B cell (primary cell): ENCODE data around the gene OR1J1. TPM values are rescaled to one million over a fixed set of nuclear protein-coding genes. Genes with fewer than 3 reads are reported as not detected.

ENCODE experiments used
- ATAC-seq: fragments of 200-7000 bp; cut with Tn5 transposase; one replicate; pipeline ENCODE4 v1.10.0; 2021; ENCODE audit warnings: low read depth, mild to moderate bottlenecking, moderate number of reproducible peaks, moderate library complexity
- CTCF ChIA-PET: fragments of 350-600 bp; sonication (Branson Sonifier 250); formaldehyde crosslinking; loops from one replicate; lab custom pipeline; 2021; ENCODE audit warnings: antibody characterized with exemption, inconsistent platforms; lab: Charles Lee
- POLR2A ChIA-PET: fragments of 350-600 bp; sonication (Branson Sonifier 250); formaldehyde crosslinking; loops from one replicate; lab custom pipeline; 2021; ENCODE audit warnings: antibody characterized with exemption; lab: Charles Lee
- DNase-seq: peaks from one replicate; pipeline ENCODE4 v3.0.0; 2013
- H2AFZ ChIP-seq: 2 replicates; pipeline ENCODE4 v1.6.1; 2012; ENCODE audit warnings: mild to moderate bottlenecking, low read depth, low read length; ENCODE audit not compliant: insufficient read depth, poor library complexity, severe bottlenecking
- H3K27ac ChIP-seq, 2 donors: 1 replicate in 1 of 2; 2 replicates in 1 of 2; pipeline ENCODE4 v1.5.1; 2012 to 2013; ENCODE audit warnings: low read length in 2 of 2, mild to moderate bottlenecking in 2 of 2, moderate library complexity in 1 of 2
- H3K27me3 ChIP-seq, 4 experiments: fragments of 200-600 bp in 1 of 4; sonication (generic) in 1 of 4; replicated peaks in 1 of 4; 1 replicate in 2 of 4; 2 replicates in 2 of 4; pipeline versions ENCODE4 v1.6.1 to v1.7.0; 2013 to 2016; ENCODE audit warnings: low read length in 3 of 4, mild to moderate bottlenecking in 2 of 4, mixed read lengths in 1 of 4, moderate library complexity in 1 of 4; ENCODE audit not compliant: insufficient read depth in 4 of 4, control insufficient read depth in 3 of 4; ENCODE audit errors: control extremely low read depth in 1 of 4
- H3K36me3 ChIP-seq, 2 experiments: replicated peaks in 1 of 2; 1 replicate in 1 of 2; 2 replicates in 1 of 2; pipeline versions ENCODE4 v1.6.1 to v1.7.1; 2013; ENCODE audit warnings: low read length in 1 of 2; ENCODE audit not compliant: insufficient read depth in 2 of 2, control insufficient read depth in 1 of 2; ENCODE audit errors: control extremely low read depth in 1 of 2, extremely low read depth in 1 of 2
- H3K4me1 ChIP-seq, 2 donors: fragments of 200-600 bp in 1 of 2; sonication (generic) in 1 of 2; 1 replicate in 1 of 2; 2 replicates in 1 of 2; pipeline versions ENCODE4 v1.5.1 to v1.6.1; 2013 to 2017; ENCODE audit warnings: low read length in 2 of 2; ENCODE audit not compliant: control insufficient read depth in 2 of 2, insufficient read depth in 2 of 2
- H3K4me2 ChIP-seq: replicated peaks from 2 replicates; pipeline ENCODE3; 2012; ENCODE audit warnings: mild to moderate bottlenecking, low read depth, low read length; ENCODE audit not compliant: poor library complexity, severe bottlenecking
- H3K4me3 ChIP-seq, 5 experiments: fragments of 200-600 bp in 1 of 5; sonication (generic) in 1 of 5; 1 replicate in 3 of 5; 2 replicates in 2 of 5; pipeline versions ENCODE4 v1.5.1 to v1.7.0; 2011 to 2016; ENCODE audit warnings: low read length in 4 of 5, mild to moderate bottlenecking in 4 of 5, low read depth in 2 of 5, control low read depth in 1 of 5, moderate library complexity in 1 of 5; ENCODE audit not compliant: insufficient read depth in 1 of 5; ENCODE audit errors: control extremely low read depth in 1 of 5, extremely low read depth in 1 of 5
- H3K79me2 ChIP-seq: fragments of 200-600 bp; sonication (generic); one replicate; pipeline ENCODE4 v1.6.0; 2016; ENCODE audit warnings: low read length; ENCODE audit not compliant: control insufficient read depth, insufficient read depth
- H3K9ac ChIP-seq: fragments of 200-600 bp; sonication (generic); 2 replicates; pipeline ENCODE4 v1.6.1; 2017; ENCODE audit warnings: mild to moderate bottlenecking, low read length, moderate library complexity
- H3K9me3 ChIP-seq, 3 donors: one replicate each; pipeline versions ENCODE4 v1.6.1 to v1.7.1; 2013; ENCODE audit warnings: low read length in 2 of 3; ENCODE audit not compliant: control insufficient read depth in 2 of 3, insufficient read depth in 1 of 3; ENCODE audit errors: control extremely low read depth in 1 of 3
- H4K20me1 ChIP-seq: 2 replicates; pipeline ENCODE4 v1.6.0; 2012; ENCODE audit warnings: mild to moderate bottlenecking, low read length; ENCODE audit not compliant: insufficient read depth, control insufficient read depth, poor library complexity, severe bottlenecking
- H3K27ac Mint-ChIP-seq: one replicate; pipeline ENCODE4 v1.8.0; 2021; ENCODE audit warnings: mixed read lengths
- H3K27me3 Mint-ChIP-seq: one replicate; pipeline ENCODE4 v1.8.0; 2021; ENCODE audit warnings: mixed read lengths
- H3K4me1 Mint-ChIP-seq: one replicate; pipeline ENCODE4 v1.8.0; 2021; ENCODE audit warnings: mixed read lengths
- H3K4me3 Mint-ChIP-seq: one replicate; pipeline ENCODE4 v1.8.0; 2021; ENCODE audit warnings: mixed read lengths
- H3K9me3 Mint-ChIP-seq: one replicate; pipeline ENCODE4 v1.8.0; 2022; ENCODE audit warnings: mixed read lengths; ENCODE audit not compliant: insufficient read depth
- EZH2 ChIP-seq: IDR thresholded peaks from 2 replicates; pipeline ENCODE4 v1.6.1; 2012; ENCODE audit warnings: borderline replicate concordance, low read depth, mild to moderate bottlenecking, moderate library complexity, low read length; ENCODE audit not compliant: insufficient read depth, poor library complexity, severe bottlenecking
- WGBS: methylation state at CpG from one replicate; pipeline ENCODE4 v1.1.5; 2013; ENCODE audit warnings: missing lambda C conversion rate; ENCODE audit not compliant: insufficient coverage; 5-methylcytosine and 5-hydroxymethylcytosine counted together
- intact Hi-C: fragments of 100-400 bp; cut with micrococcal nuclease; formaldehyde crosslinking; loops from one replicate; pipeline ENCODE4 v1.10.0; 2022
- polyA minus RNA-seq: library from RNA; depleted of rRNA, polyadenylated mRNA; stranded (reverse); fragments of >200 nt; gene quantifications from 2 replicates; pipeline ENCODE4 v1.2.3, GENCODE V29; 2012
- polyA plus RNA-seq: library from polyadenylated mRNA; depleted of rRNA; stranded (reverse); fragments of >200 nt; gene quantifications from 2 replicates; pipeline ENCODE4 v1.2.3, GENCODE V29; 2012
- total RNA-seq, 2 donors: library from RNA; stranded (reverse); fragments of 120-200 nt in 1 of 2; gene quantifications; 1 replicate in 1 of 2; 2 replicates in 1 of 2; pipeline versions ENCODE4 v1.2.3 to v1.2.4, GENCODE V29; 2013 to 2022
- TF ChIP-seq, protein P1 (sequence below): fragments of 200-600 bp; IDR thresholded peaks from one replicate; pipeline ENCODE4 v1.8.0; 2022; ENCODE audit warnings: antibody characterized with exemption, mild to moderate bottlenecking

OR1J1 gene, protein sequence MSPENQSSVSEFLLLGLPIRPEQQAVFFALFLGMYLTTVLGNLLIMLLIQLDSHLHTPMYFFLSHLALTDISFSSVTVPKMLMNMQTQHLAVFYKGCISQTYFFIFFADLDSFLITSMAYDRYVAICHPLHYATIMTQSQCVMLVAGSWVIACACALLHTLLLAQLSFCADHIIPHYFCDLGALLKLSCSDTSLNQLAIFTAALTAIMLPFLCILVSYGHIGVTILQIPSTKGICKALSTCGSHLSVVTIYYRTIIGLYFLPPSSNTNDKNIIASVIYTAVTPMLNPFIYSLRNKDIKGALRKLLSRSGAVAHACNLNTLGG
- not detected in 2 replicates for total RNA-seq
- not detected for total RNA-seq (2013)
- not detected in 2 replicates for polyA plus RNA-seq
- not detected in 2 replicates for polyA minus RNA-seq

DNA sequence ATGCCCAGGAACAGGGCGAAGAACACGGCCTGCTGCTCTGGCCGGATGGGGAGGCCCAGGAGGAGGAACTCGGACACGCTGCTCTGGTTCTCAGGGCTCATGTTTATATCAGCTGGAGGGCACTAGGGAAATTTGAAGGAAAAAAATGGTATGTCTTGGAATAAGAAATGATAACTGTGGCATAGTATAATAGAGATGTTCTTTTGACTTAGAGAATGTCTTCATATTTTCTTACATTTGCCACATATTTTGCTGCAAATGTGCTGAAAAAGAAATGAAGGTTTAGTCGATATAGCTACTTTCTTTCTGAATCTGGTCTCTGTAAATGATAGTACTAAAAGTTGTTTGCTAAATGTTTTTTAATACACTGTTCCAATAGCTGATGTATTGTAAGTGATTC lies at the start of gene OR1J1:
Gene OR1J1 (minus strand): TSS at position 101 of the 400 bp plus-strand sequence. CDS start 0 bp downstream, at position 101.
- POLR2A ChIA-PET = no interaction called here
- H3K27me3 Mint-ChIP-seq = peaks cover 59% of the 10 kb centered on the region

DNA sequence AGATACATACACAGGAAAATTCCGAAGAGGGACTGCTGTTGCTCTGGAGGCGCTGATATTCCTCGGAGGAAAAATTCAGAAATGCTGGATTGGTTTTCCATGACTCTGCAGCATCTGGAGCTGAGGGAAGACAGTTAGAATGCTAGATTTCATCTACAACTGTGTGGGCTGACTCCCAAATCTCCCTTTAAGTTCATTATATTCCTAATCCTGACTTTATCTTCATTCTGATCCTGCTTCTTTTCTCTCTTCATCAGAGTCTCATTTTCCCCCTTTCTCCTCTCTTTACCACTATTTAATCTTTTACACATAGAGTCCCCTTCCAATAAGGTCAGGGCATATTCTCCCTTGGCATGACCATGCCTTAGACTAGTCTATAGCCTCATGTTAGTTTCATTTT lies 49.5 kb upstream of the OR1J1 start, which contains the start of gene OR1N1:
Gene OR1N1 (minus strand): TSS at position 101 of the 400 bp plus-strand sequence. CDS start 0 bp downstream, at position 101.
- Histone ChIP-seq H3K4me1 (no peaks in the 10 kb centered on the region), H4K20me1 (no peaks in the 10 kb centered on the region), H2AFZ (no peak within 1 kb of the TSS), H3K27me3 (peaks cover 0 to 9% (median 2%) of the 10 kb centered on the region in 4 experiments), H3K79me2 (no peaks in the 10 kb centered on the region), H3K9me3 (no peaks in the 10 kb centered on the region), H3K27ac (no peak within 1 kb of the TSS), H3K36me3 (no peaks in the 10 kb centered on the region), H3K9ac (no peak within 1 kb of the TSS), H3K4me2 (no peak within 1 kb of the TSS), H3K4me3 (no peak within 1 kb of the TSS)
- Mint-ChIP-seq H3K9me3 (no peaks in the 10 kb centered on the region), H3K4me1 (no peaks in the 10 kb centered on the region), H3K27me3 (peaks cover 42% of the 10 kb centered on the region), H3K27ac (no peak within 1 kb of the TSS), H3K4me3 (no peak within 1 kb of the TSS)
- ATAC-seq (no peak), DNase-seq (no peak)
- POLR2A ChIA-PET = no interaction called here
- TF ChIP-seq, protein P1, sequence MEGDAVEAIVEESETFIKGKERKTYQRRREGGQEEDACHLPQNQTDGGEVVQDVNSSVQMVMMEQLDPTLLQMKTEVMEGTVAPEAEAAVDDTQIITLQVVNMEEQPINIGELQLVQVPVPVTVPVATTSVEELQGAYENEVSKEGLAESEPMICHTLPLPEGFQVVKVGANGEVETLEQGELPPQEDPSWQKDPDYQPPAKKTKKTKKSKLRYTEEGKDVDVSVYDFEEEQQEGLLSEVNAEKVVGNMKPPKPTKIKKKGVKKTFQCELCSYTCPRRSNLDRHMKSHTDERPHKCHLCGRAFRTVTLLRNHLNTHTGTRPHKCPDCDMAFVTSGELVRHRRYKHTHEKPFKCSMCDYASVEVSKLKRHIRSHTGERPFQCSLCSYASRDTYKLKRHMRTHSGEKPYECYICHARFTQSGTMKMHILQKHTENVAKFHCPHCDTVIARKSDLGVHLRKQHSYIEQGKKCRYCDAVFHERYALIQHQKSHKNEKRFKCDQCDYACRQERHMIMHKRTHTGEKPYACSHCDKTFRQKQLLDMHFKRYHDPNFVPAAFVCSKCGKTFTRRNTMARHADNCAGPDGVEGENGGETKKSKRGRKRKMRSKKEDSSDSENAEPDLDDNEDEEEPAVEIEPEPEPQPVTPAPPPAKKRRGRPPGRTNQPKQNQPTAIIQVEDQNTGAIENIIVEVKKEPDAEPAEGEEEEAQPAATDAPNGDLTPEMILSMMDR = no peak
- no peak for TF ChIP-seq EZH2
- intact Hi-C loops = no loop called here
- CTCF ChIA-PET = no interaction called here
- 96% methylated on average over 3 of the region's 3 CpGs for WGBS

More for the DNA sequence above, at the start of gene OR1J1:
- no peak for ATAC-seq
- Histone ChIP-seq H4K20me1 (no peaks in the 10 kb centered on the region), H3K4me2 (no peak within 1 kb of the TSS), H3K9ac (no peak within 1 kb of the TSS), H3K4me1 (no peaks in the 10 kb centered on the region), H2AFZ (no peak within 1 kb of the TSS), H3K4me3 (no peak within 1 kb of the TSS), H3K27ac (no peak within 1 kb of the TSS), H3K9me3 (no peaks in the 10 kb centered on the region), H3K27me3 (peaks cover 0 to 6% (median 1%) of the 10 kb centered on the region in 4 experiments), H3K36me3 (no peaks in the 10 kb centered on the region), H3K79me2 (no peaks in the 10 kb centered on the region)
- intact Hi-C loops = no loop called here
- Mint-ChIP-seq H3K4me1 (no peaks in the 10 kb centered on the region), H3K4me3 (no peak within 1 kb of the TSS), H3K9me3 (no peaks in the 10 kb centered on the region), H3K27ac (no peak within 1 kb of the TSS)
- TF ChIP-seq EZH2 = no peak
- TF ChIP-seq, protein P1 = no peak
- CTCF ChIA-PET = interaction anchor here (1.1 kb wide), 1 partner anchor 20 kb away, joined by 3 read pairs; no protein-coding TSS in a partner anchor
- 92% methylated on average over 5 of the region's 6 CpGs for whole genome bisulfite sequencing
- DNase-seq = no peak
